HG03558 (cell line): ENCODE data around the gene ZNF786.
"Not testable (repeated sequence)": the region's sequence is repeated elsewhere in the genome, so short reads cannot be mapped to it uniquely, and the experiment has no call there.

Source experiments
- ATAC-seq: cut with Tn5 transposase; IDR thresholded peaks from one replicate; pipeline ENCODE4 v1.9.1; 2021; ENCODE audit warnings: moderate number of reproducible peaks; ENCODE audit not compliant: unreplicated experiment; ENCODE audit errors: extremely low read depth

The ZNF786 gene

GRCh38 chr7:149036676-149037075 lies 53.8 kb downstream of the ZNF786 start:
- no peak for ATAC-seq

DNA sequence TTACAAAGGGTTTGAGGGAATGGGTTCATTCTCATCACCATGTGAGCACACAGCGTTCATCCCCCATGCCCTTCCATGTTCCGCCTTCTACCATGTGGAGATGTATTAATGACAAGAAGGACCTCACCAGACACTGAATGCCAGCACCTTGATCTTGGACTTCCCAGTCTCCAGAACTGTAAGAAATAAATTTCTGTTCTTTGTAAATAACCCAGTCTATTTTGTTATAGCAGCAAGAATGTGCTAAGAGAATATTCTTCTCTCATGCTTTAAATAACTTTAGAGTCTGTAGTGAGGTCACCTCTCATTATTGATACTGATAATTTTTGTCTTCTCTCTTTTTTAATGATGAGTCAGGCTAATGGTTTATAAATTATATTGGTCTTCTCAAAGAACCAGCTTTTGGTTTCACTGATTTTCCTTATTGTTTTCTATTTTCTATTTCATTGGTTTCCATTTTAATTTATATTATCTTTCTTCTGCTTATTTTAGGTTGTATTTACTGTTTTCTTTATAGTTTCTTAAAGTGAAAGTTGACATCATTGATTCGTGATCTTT lies 59.1 kb downstream of the ZNF786 start:
- no peak for ATAC-seq

DNA sequence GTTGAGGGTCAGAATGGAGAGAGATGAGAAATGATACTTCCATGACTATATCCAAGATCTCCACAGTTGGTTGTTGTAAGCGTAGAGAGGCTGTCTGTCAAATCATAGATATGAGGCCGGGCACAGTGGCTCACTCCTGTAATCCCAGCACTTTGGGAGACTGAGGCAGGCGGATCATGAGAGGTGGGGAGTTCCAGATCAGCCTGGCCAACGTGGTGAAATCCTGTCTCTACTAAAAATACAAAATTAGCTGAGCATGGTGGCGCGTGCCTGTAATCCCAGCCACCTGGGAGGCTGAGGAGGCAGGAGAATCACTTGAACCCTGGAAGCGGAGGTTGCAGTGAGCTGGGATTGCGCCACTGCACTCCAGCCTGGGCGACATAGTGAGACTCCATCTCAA lies 60.1 kb downstream of the ZNF786 start:
- ATAC-seq, result not testable (repeated sequence)

DNA sequence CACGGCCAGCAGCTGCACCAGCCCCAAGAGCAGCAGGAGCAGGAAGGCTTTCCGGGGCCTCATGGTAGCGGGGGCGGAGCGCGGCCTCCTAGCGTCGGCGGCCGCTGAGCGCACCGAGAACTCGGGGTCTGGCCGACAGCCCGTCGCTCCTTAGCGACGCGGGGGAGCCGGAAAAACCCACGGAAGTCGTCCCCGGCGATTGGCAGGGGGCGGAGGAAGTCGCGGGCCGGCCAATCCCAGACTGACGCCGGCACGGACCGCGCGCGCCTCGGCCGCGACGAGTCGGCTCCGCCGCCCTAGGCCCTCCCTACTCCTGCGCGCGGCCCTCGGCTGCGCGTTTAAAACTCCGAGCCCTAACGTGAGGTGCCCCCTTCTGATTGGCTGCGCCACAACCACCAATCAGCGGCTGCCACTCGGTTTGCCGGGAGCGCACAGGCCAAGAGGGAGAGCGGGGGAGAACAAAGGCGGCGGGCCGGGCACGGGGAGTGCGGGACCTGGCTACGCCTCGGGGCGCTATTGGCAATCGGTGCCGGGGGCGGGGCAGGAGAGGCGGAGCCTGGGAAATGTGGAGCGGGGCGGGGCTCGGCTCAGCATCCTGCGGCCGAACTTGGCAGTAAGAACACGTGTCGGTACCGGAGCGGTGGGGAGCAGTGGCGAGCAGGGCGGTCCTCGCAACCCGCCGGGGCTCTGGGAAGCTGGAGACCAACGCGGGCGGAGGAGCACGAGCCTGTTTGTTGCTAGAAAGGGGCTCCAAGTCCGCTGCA lies 62.0 kb downstream of the ZNF786 start, which contains the start of gene PDIA4:
TSS of gene PDIA4 (minus strand) at position 160 of the 764 bp plus-strand sequence. CDS start at position 63, 97 bp downstream.
- ATAC-seq, result peak; percentile 90

- ATAC-seq, result no peak
Measured at GRCh38 chr7:149027611-149028345, 62.7 kb downstream of the ZNF786 start.

- no peak for ATAC-seq
Measured at GRCh38 chr7:149027055-149027454, 63.5 kb downstream of the ZNF786 start.

- ATAC-seq, result no peak
Measured at GRCh38 chr7:149023662-149024061, 66.9 kb downstream of the ZNF786 start.

DNA sequence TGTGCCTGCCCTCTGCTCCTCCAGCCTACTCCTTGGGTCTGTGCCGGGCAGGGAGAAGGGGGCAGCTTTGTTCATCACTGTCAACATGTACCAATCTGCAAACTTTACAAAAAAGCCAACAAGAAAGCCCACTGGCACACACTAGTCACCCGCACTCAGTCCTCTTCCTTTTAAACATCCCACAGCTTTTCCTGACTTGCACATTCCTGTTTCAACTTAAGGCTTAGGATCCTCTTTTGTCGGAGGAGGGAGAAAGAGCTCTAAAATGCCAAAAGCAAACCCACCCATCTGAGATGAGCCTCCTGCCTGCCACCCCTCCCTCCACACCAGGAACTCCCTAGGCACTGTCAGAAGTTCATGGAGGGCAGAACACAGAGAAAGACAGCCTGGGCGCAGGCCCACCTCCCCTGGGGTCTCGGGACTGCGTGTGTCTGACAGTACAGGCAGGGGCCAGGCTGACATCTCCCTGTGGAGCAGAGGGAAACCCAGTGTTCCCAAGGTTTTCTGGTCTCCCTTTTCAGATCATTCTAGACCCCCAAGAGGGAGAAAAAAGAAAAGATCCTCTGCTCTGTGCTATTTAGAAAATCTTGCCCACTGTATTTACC lies 67.7 kb downstream of the ZNF786 start:
- ATAC-seq, result no peak

DNA sequence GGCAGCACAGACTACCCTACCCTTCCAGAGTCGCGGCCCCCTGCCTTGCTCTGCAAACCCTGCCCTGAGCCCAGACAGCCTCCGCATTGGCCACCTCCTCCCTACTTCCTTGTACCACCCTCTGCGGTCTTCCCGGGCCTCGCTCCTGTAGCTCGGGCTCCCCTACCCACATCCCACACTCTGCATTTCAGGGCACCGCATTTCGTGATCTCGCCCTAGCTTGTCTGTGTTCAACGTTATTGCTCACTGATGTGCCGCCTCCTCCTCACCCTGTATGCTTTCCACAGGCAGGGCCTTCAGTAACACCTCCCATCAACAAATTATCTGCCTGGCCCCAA lies 68.8 kb downstream of the ZNF786 start:
- no peak for ATAC-seq

DNA sequence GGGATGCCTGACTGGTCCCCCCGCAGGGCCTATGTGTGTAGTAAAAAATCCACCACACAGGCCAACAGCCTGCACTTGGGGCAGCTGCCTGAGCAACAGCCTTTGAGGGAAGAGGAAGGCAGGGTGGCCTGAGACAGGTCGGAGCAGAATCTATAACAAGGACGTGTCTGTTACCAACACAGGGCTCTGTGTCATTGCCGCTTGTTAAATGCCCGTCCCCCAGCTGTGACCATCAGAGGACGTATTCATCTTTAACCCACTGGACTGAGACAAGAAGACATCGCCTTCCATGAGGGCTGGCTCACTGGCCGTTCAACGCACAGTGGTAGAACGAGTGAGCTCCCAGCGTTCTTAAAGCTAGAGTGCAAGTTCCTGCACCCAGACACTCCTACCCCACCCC lies 70.0 kb downstream of the ZNF786 start:
- ATAC-seq, result no peak
